Tibial nerve (tissue), 3 donors: ENCODE measurements around the gene GPR108.

Experiments
- CTCF ChIP-seq, 5 experiments: fragments of 200-600 bp in 3 of 5; fragments of 450-650 bp in 2 of 5; sonication (generic) in 3 of 5; IDR thresholded peaks; one replicate each; pipeline ENCODE4 v1.5.1; 2016 to 2019; ENCODE audit warnings: antibody characterized with exemption in 5 of 5, mild to moderate bottlenecking in 3 of 5, moderate library complexity in 2 of 5
- POLR2A ChIP-seq, 2 donors: fragments of 450-650 bp; IDR thresholded peaks; one replicate each; pipeline ENCODE4 v1.6.1; 2017; ENCODE audit warnings: antibody characterized with exemption in 2 of 2, mild to moderate bottlenecking in 2 of 2, moderate library complexity in 2 of 2

- TF ChIP-seq CTCF (IDR thresholded peaks at IDR 0.05) (no peak), POLR2A (IDR thresholded peaks at IDR 0.05) (no peak)
Measured at GRCh38 chr19:6724631-6725492, 12.5 kb downstream of the GPR108 start.
